HL-60/S4 treated with phorbol 12-myristate 13-acetate at 8.2 ng/mL for 4 days and 3 days (cell line): Measurements from ENCODE around the gene TIMM9.
"Not testable (repeated sequence)": the region's sequence is repeated elsewhere in the genome, so short reads cannot be mapped to it uniquely, and the experiment has no call there.

Experiments used
- in situ Hi-C: fragments of 300-500 bp; cut with MboI; formaldehyde crosslinking; loops from 2 replicates; pipeline ENCODE4 v1.15.0; 2022; ENCODE audit warnings: low sequenced_read_pairs

The TIMM9 gene, protein sequence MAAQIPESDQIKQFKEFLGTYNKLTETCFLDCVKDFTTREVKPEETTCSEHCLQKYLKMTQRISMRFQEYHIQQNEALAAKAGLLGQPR

GRCh38 chr14:58427281-58428117, at the start of gene TIMM9, which contains the start of gene KIAA0586:
Gene TIMM9 (minus strand): TSS chr14:58427531. CDS start chr14:58411945, 15,586 bp downstream.
Gene KIAA0586 (plus strand): TSS chr14:58427719. CDS start chr14:58428265, 546 bp downstream.
- in situ Hi-C loops: no loop called here

GRCh38 chr14:58476320-58476719, 49.0 kb upstream of the TIMM9 start:
- in situ Hi-C loops: no loop called here

DNA sequence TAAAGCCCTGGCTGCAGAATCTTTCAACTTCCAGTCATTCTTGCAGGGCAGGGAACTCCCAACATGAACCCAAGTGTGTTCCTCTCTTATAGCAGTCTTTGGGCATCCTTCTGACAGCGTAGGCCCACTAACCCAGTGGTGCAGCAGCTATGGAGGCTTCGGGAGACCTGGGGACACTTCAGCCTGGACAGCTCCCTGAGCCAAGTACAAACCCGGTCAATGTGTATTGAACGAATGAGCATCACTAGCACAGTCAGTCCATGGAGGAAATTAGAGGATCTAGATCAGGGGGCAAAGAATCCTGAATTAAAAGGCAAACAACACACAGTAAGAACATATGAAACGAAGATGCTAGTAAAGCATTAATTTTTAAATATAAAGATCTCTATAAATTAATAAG, 42.0 kb upstream of the TIMM9 start:
- in situ Hi-C loops: no loop called here

DNA sequence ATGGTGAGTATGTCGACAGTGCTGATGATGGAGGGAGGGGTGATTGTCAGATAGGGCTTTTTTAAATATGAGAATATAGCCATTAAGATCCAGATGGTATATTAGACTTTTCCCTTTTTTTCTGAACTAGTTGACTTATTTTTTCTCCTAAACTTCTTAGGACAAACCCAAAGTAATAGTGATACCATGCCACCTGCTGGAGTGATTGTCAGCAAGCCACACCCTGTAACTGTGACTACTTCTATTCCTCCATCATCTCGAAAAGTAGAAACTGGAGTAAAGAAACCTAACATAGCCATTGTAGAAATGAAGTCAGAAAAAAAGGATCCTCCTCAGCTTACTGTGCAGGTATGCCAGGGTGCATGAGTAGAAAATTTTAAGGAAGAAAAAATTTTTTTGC, 40.2 kb upstream of the TIMM9 start:
- in situ Hi-C loops: no loop called here

- in situ Hi-C loops: no loop called here
These were observed 39.1 kb upstream of the TIMM9 start for GRCh38 chr14:58466459-58466858.

- in situ Hi-C loops: no loop called here
These were observed 38.1 kb upstream of the TIMM9 start for GRCh38 chr14:58465421-58465820.

DNA sequence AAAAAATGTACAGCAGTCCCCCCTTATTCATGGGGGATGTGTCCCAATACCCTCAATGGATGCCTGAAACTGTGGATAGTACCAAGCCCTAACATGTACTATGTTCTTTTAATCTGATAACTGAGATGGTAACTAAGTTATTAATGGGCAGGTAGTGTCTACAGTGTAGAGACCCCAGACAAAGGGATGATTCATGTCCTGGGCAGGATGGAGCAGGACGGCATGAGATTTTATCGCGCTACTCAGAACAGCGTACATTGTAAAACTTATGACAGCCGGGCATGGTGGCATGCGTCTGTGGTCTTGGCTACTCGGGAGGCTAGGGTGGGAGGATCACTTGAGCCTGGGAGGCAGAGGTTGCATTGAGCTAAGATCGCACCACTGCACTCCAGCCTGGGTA, 37.3 kb upstream of the TIMM9 start:
- in situ Hi-C loops: no loop called here

GRCh38 chr14:58463147-58463546, 35.8 kb upstream of the TIMM9 start:
- in situ Hi-C loops: no loop called here

GRCh38 chr14:58460772-58461171, 33.4 kb upstream of the TIMM9 start:
- in situ Hi-C loops: no loop called here

DNA sequence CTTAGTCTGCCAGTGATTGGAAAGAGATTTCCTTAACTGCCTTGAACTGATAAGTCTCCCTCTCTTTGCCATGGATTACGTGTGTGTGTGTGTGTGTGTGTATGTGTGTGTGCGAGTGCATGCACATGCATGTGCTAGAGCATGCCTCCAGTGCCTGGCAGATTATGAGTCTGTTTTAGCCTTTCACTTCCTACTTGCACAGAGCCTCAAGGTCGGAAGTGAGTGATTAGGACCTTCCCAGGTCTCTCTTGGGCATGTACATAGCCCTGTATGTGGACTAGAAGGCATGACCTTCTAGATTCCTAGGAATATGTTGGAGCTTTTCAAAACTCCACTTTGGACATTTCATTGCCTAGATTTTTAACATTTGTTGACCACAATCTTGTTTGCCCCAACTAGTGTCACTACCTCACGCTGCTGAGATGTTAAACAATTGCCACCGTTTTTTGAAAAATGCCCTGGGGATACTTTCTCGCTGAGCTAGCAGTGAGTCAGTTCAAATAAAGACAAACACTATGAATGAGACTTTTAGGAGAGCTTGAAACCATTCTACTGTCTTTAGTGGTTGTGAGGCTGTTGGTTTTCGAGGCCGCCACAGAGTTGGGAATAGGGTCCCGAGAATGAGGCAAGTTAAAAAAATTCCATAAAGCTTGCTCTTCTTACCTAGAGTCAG, 28.4 kb upstream of the TIMM9 start:
- in situ Hi-C loops: no loop called here

DNA sequence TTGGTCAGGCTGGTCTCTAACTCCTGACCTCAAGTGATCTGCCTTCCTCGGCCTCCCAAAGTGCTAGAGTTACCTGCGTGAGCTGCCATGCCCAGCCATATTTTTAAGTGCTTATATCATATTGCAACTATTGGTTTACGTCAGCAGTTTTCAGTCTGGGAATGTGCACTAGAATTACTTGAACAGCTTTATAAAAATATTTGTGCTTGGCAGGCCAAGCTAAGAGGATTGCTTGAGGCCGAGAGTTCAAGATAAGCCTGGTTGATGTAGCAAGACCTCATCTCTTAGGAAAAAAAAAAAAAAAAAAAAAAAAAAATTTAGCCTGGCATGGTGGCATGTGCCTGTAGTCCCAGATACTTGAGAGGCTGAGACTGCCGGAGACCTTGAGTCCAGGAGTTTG, 17.3 kb upstream of the TIMM9 start:
- in situ Hi-C loops: no loop called here

- in situ Hi-C loops: no loop called here
These were observed 12.1 kb upstream of the TIMM9 start for GRCh38 chr14:58439476-58439875.

GRCh38 chr14:58430156-58430555, 2.8 kb upstream of the TIMM9 start:
- in situ Hi-C loops: no loop called here

DNA sequence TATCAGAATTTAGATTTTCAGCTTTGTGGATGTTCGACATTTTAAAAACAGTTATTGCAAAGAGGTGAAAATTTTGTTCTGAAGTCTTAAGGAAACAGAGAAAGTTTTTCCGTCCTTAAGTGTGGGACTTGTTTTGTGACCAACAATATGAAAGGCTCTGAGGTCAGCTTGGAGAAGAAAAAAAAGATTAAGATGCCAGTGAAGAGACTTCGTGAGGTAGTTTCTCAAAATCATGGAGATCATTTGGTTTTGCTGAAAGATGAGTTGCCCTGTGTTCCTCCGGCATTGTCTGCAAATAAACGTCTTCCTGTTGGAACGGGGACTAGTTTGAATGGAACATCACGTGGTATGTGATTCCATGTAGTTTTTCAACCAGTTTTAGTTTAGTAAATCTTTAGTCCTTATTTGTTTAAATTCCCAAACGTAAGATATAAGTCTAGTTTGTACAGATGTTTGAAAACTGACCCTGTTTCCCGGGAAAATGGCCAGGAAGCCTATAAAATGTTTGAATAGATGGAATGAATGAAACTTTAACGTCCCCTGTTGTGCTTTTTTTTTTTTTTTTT, 870 bp upstream of the TIMM9 start:
- in situ Hi-C loops: no loop called here

- in situ Hi-C loops: no loop called here
These were observed 556 bp downstream of the TIMM9 start for GRCh38 chr14:58426670-58427280.

DNA sequence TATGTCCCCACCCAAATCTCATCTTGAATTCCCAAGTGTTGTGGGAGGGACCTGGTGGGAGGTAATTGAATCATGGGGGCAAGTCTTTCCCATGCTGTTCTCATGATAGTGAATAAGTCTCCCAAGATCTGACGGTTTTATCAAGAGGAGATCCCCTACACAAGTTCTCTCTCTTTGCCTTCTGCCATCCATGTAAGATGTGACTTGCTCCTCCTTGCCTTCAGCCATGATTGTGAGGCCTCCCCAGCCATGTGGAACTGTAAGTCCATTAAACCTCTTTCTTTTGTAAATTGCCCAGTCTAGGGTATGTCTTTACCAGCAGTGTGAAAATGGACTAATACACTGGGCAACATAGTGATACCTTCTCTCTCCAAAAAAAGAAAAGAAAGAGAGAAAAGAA, 10.4 kb downstream of the TIMM9 start:
- in situ Hi-C loops: not testable (repeated sequence)

GRCh38 chr14:58415636-58416547, 11.4 kb downstream of the TIMM9 start:
- in situ Hi-C loops: no loop called here

GRCh38 chr14:58414845-58415244, 12.5 kb downstream of the TIMM9 start:
- in situ Hi-C loops: no loop called here

- in situ Hi-C loops: no loop called here
These were observed 18.6 kb downstream of the TIMM9 start for GRCh38 chr14:58408681-58409215.

GRCh38 chr14:58401587-58401986, 25.7 kb downstream of the TIMM9 start:
- in situ Hi-C loops: no loop called here
